Transverse colon (tissue), 4 donors: ENCODE results near the gene AKAP6.

Source experiments
- CTCF ChIP-seq, 5 experiments: fragments of 200-600 bp in 3 of 5; fragments of 450-650 bp in 2 of 5; sonication (generic) in 3 of 5; IDR thresholded peaks; 1 replicate in 2 of 5; 2 replicates in 3 of 5; pipeline ENCODE4 v1.5.1; 2016 to 2017; ENCODE audit warnings: antibody characterized with exemption in 5 of 5, inconsistent platforms in 3 of 5, mild to moderate bottlenecking in 2 of 5, moderate library complexity in 1 of 5
- EP300 ChIP-seq: sonication (generic); formaldehyde crosslinking; IDR thresholded peaks from one replicate; pipeline ENCODE4 v1.6.1; 2017; ENCODE audit warnings: antibody characterized with exemption, low read depth
- POLR2A ChIP-seq: fragments of 450-650 bp; IDR thresholded peaks from one replicate; pipeline ENCODE4 v1.6.1; 2016; ENCODE audit warnings: antibody characterized with exemption, mild to moderate bottlenecking, moderate library complexity
- POLR2AphosphoS5 ChIP-seq, 3 donors: sonication (generic); formaldehyde crosslinking; IDR thresholded peaks; one replicate each; pipeline ENCODE4 v1.6.1; 2016; ENCODE audit warnings: antibody characterized with exemption in 3 of 3

GRCh38 chr14:32584079-32584478 is 255.0 kb downstream of the AKAP6 start:
- TF ChIP-seq CTCF (IDR thresholded peaks at IDR 0.05) (no peak), POLR2A (no peak), EP300 (no peak), POLR2AphosphoS5 (IDR thresholded peaks at IDR 0.05) (no peak)
